ENCODE results near the gene VPS37C. TPM values are rescaled to one million over a fixed set of nuclear protein-coding genes. Genes with fewer than 3 reads are reported as not detected.
"Not testable (repeated sequence)": the region's sequence is repeated elsewhere in the genome, so short reads cannot be mapped to it uniquely, and the experiment has no call there.

The VPS37C gene
- total RNA-seq, 2 donors from 2014 or later, result 13.2 to 21.1 TPM

- DNase-seq, result no peak
- Histone ChIP-seq H3K4me3 (no peak overlapping the region), H3K9me3 (no peaks in the 10 kb centered on the region), H3K27me3 (no peaks in the 10 kb centered on the region), H3K27ac (no peak overlapping the region), H3K4me1 (no peaks in the 10 kb centered on the region), H3K36me3 (replicated peaks in 1 of 2; ENCODE audit: insufficient read depth in 1 of 2, low read depth in 2 of 2) (no peaks in the 10 kb centered on the region)
- intact Hi-C loops (cut with DNase I), result no loop called here
- no peak for ATAC-seq
- 82 to 83% methylated on average over 3 of the region's 3 CpGs for WGBS, 2 donors
- TF ChIP-seq POLR2A (IDR thresholded peaks at IDR 0.05) (no peak), CTCF (IDR thresholded peaks at IDR 0.05) (no peak)
Observed at GRCh38 chr11:61103851-61104423, 57.3 kb downstream of the VPS37C start.

- TF ChIP-seq POLR2A (IDR thresholded peaks at IDR 0.05) (no peak), CTCF (IDR thresholded peaks at IDR 0.05) (no peak)
- no peaks in the 10 kb centered on the region for H3K9me3 ChIP-seq
- WGBS, 2 donors, result 74 to 83% methylated on average over 16 to 21 of the region's 21 CpGs
- DNase-seq (no peak), ATAC-seq (no peak)
- no peak overlapping the region for H3K4me3 ChIP-seq
- H3K27ac ChIP-seq, result no peak overlapping the region
- intact Hi-C loops (cut with DNase I), result no loop called here
- H3K27me3 ChIP-seq, result no peaks in the 10 kb centered on the region
- no peaks in the 10 kb centered on the region for H3K36me3 ChIP-seq (replicated peaks in 1 of 2; ENCODE audit: insufficient read depth in 1 of 2, low read depth in 2 of 2)
- no peaks in the 10 kb centered on the region for H3K4me1 ChIP-seq
Observed at GRCh38 chr11:61102667-61103571, 58.3 kb downstream of the VPS37C start.

- TF ChIP-seq POLR2A (IDR thresholded peaks at IDR 0.05) (no peak), CTCF (IDR thresholded peaks at IDR 0.05) (no peak)
- Histone ChIP-seq H3K36me3 (replicated peaks in 1 of 2; ENCODE audit: insufficient read depth in 1 of 2, low read depth in 2 of 2) (no peaks in the 10 kb centered on the region), H3K9me3 (no peaks in the 10 kb centered on the region), H3K4me3 (no peak overlapping the region), H3K27me3 (no peaks in the 10 kb centered on the region), H3K27ac (no peak overlapping the region), H3K4me1 (no peaks in the 10 kb centered on the region)
- 78 to 79% methylated on average over 3 to 4 of the region's 4 CpGs for WGBS, 2 donors
- DNase-seq (no peak), ATAC-seq (no peak)
- intact Hi-C loops (cut with DNase I), result no loop called here
Observed at GRCh38 chr11:61098778-61099177, 62.4 kb downstream of the VPS37C start.

GRCh38 chr11:61098261-61098660 lies 63.0 kb downstream of the VPS37C start:
- H3K9me3 ChIP-seq; DNase-seq; ATAC-seq; H3K4me1 ChIP-seq; H3K27me3 ChIP-seq; H3K4me3 ChIP-seq; intact Hi-C loops (cut with DNase I); H3K27ac ChIP-seq; H3K36me3 ChIP-seq (replicated peaks in 1 of 2; ENCODE audit: insufficient read depth in 1 of 2, low read depth in 2 of 2): not testable (repeated sequence)
- 46 to 58% methylated on average over 2 of the region's 2 CpGs for WGBS, 2 donors

GRCh38 chr11:61095021-61095420 lies 66.2 kb downstream of the VPS37C start:
- WGBS, 2 donors, result 68 to 78% methylated on average over 7 of the region's 7 CpGs
- TF ChIP-seq POLR2A (IDR thresholded peaks at IDR 0.05) (no peak), CTCF (IDR thresholded peaks at IDR 0.05) (no peak)

GRCh38 chr11:61094167-61094566 lies 67.1 kb downstream of the VPS37C start:
- DNase-seq; H3K27ac ChIP-seq; H3K27me3 ChIP-seq; H3K4me1 ChIP-seq; ATAC-seq; H3K36me3 ChIP-seq (replicated peaks in 1 of 2; ENCODE audit: insufficient read depth in 1 of 2, low read depth in 2 of 2); H3K4me3 ChIP-seq; intact Hi-C loops (cut with DNase I); H3K9me3 ChIP-seq: not testable (repeated sequence)
- WGBS, 2 donors, result 88 to 89% methylated on average over 5 to 7 of the region's 7 CpGs

More at GRCh38 chr11:61095021-61095420, 66.2 kb downstream of the VPS37C start:
- no peaks in the 10 kb centered on the region for H3K36me3 ChIP-seq (replicated peaks in 1 of 2; ENCODE audit: insufficient read depth in 1 of 2, low read depth in 2 of 2)
- H3K4me3 ChIP-seq, result no peak overlapping the region
- intact Hi-C loops (cut with DNase I), result no loop called here
- no peaks in the 10 kb centered on the region for H3K9me3 ChIP-seq
- DNase-seq, result no peak
- H3K27me3 ChIP-seq, result no peaks in the 10 kb centered on the region
- ATAC-seq, result no peak
- H3K4me1 ChIP-seq, result no peaks in the 10 kb centered on the region
- no peak overlapping the region for H3K27ac ChIP-seq

Data from body of pancreas (tissue), 4 donors.